Measurements from ENCODE around the gene C11orf24.

C11orf24 gene

DNA sequence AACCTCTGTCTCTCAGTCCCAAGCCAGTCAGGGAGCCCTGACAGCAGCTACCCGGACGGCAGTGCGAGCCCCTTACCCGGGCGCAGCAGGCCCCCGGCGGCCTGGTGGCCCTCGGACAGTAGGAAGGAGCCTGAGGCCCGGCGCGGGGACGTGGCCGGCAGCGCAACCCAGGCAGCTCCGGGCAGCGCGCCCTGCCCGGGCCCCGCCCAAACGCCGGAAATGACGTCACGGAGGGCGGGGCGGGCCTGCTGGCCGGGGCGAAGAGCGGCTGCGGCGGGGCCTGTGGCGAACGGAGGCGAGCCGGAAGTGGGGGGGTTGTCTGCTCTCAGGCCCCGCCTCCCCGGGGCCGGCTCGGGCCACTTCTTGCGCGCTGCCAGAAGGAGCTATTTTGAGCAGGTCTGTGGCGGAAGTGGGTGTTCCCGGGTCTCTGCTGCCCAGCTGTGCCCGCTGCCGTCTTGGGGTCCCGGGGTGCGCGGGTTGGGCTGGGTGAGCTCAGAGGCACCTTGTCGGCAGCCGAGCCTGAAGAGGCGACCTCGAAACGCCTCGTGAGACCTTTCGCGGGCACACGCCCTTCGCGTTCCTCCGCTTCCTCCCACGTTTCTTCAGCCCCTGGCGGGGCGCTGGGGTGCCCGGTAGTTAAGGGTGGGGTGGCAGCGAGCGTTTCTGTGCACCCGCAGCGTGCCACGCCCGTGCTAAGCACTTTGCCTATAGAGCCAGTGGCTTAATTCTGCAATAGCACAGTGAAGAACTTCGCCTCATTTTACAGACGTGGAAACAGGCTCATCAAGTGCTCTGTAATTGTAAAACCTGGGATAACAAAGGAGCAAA is at the start of gene C11orf24:
Gene C11orf24 (minus strand): TSS at position 193 of the 828 bp plus-strand sequence. CDS start 8,206 bp downstream, outside the sequence.
- DNase-seq (ENCODE audit: low read depth in 3 of 3): peak; percentile 86 to 92 (median 88)

- no peak for DNase-seq (ENCODE audit: low read depth in 3 of 3)
These were observed 45.5 kb upstream of the C11orf24 start for GRCh38 chr11:68317147-68317785.

- DNase-seq (ENCODE audit: low read depth in 3 of 3): no peak
These were observed 43.6 kb upstream of the C11orf24 start for GRCh38 chr11:68315171-68315920.

GRCh38 chr11:68314203-68315170 is 42.7 kb upstream of the C11orf24 start:
- DNase-seq (ENCODE audit: low read depth in 3 of 3): no peak

DNA sequence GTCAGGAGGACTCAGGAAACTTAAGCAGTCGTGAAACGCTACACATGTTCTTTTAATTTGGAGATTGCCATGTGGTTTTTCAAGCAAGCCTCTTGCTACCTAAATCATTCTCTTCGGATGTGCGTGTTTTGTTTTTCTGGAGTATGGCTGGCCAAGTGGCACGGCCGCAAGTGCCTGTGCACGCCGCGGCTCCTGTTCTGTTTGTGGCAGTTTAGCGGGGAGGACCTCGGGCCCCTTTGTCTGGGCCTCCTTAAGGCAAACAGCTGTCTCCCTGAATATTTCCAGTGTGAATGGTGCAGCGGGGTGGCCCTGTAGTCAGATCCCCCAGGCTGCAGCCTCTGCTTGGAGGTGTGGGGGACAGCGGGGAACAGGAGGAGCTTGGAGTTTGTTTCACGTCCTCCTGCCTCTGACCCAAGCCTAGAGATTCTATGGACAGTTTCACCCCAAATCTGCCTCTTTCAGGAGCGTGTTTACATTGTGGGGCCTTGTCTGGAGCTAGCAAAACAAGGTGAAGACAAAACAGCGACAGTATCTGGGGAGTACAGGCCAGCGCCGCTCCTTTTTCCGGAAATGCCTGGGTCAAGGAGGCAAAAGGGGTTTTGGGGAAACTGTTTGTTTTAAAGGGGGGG is 41.9 kb upstream of the C11orf24 start:
- no peak for DNase-seq (ENCODE audit: low read depth in 3 of 3)

DNA sequence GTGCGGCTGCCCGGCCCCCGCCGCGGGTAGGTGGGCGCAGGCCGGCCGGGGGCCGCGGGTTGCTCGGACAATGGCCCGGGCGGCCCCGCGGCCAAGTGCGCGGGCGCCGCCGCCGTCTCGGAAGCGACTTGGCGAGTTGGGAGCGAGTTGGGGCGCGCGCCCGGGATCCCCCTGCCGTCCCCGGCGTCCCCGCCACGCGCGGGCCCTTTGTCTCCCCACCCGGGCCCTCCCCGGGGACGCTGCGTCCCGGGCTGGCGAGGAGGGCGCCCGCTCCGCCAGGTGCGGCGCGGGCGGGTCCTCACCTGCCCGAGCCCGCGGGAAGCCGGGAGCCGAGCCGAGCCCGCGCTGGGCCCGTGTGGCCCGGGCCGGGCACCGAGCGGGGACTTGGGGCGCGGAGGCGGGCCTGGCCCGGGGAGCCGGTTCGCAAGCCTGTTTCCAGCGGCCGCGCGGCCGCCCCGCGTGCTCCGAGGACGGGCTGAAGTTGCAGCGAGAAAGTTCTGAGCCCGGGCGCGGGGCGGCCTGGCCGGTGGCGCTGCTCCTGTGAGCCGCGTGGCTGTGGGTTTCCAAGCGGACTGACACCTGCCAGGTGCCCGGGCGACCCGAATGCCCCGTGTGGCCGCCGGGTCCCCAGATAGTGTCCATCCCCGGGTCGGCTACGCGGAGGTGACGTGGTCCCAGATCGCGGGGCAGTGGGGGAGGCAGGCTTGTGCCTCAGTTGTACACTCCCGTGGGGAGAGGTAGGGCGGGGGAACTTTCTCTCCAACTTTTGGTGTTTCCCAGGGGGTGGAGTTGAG is 41.2 kb upstream of the C11orf24 start:
- no peak for DNase-seq (ENCODE audit: low read depth in 3 of 3)

- no peak for DNase-seq (ENCODE audit: low read depth in 3 of 3)
These were observed 40.5 kb upstream of the C11orf24 start, which contains the start of gene LRP5 for GRCh38 chr11:68312117-68312779. Gene LRP5 (plus strand): TSS chr11:68312591. CDS start chr11:68312715, 124 bp downstream.

DNA sequence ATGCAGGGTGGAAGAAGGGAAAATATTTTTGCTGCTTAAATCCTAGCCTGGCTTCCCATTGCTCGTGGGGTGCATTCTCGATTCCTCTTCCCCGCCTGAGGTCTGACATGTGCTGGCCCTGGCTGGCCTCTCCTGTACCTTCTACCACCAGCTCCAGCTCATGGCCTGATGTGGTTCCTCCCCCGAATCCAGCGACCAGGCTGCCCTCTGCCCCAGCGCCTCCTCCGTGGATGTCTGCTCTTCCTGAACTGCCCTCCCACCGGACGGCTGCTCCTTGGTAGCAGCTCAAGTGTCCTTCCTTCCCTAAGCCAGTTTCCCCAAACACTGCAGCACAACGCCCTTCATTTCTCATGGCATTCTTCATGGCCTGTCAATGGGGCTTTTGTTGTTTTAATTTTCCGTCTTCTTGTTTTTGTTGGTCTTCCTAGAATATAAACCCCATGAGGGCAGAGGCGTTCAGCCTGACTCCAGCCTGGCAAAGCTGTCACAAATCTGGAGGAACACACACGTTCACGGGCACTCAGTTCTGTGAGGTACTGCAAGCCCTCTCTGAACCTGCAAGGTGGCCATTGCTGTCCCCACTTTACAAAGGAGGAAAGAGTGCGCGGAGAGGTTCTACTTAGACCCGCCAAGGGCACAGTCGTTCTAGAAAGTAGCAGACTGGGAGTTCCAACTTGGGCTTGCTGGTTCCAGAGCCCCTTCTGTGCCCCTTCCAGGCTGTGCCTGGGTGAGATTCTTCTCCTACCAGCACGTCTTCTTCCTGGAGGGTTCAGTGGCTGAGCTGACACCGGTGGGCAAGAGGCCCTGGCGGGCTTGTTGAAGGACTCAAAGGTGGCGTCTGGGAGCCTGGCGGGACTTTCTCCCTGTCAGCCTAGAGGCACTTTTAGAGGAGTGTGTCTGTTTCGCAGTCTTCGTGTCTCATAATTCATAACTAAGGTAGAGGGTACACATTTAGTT is 39.7 kb upstream of the C11orf24 start:
- no peak for DNase-seq (ENCODE audit: low read depth in 3 of 3)

DNA sequence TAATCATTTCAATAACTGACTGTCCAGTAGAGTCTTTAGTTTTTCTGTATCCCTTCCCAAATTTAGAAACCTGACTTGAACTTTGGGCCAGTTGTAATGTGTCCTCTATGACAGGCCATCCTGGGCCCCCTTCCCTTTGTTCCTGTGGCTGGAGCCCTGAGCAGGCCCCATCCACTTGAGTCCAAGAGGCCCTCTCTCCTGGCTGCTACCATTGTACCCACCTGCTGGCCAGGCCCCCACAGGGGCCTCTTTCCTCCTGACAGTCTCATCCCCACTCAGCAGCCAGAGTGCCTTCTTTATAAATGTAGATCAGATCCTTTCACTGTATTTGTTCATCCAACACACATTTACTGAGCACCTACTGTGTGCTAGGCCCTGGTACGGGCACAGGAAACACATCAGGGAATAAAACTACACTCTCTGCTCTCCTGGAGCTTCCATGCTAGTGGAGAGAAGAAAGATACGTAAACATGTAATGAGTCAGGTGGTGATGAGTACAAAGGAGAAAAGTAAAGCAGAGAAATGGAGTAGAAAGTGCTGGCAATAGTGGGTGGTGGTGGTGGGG is 37.9 kb upstream of the C11orf24 start:
- no peak for DNase-seq (ENCODE audit: low read depth in 3 of 3)

GRCh38 chr11:68308068-68308467 is 36.3 kb upstream of the C11orf24 start:
- no peak for DNase-seq (ENCODE audit: low read depth in 3 of 3)

DNA sequence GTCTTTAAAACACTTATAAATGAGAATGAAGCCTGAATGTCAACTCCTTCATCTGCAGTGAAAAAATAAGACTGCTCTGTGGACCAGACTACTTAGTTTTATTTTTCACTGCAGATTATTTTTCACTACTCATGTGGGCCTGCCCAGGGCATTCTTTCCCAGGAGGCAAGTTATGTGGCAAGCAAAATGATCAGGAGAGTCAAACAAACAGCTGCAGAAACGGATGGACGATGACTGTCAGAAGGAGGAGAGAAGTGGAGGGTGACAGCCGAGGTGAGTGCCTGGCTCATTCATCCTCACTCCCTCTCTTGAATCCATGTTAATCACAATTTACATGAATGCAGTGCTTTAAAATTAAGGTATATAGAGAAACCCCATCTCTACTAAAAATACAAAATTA is 34.9 kb upstream of the C11orf24 start:
- no peak for DNase-seq (ENCODE audit: low read depth in 3 of 3)

GRCh38 chr11:68303982-68304780 is 32.4 kb upstream of the C11orf24 start:
- DNase-seq (ENCODE audit: low read depth in 3 of 3): no peak

DNA sequence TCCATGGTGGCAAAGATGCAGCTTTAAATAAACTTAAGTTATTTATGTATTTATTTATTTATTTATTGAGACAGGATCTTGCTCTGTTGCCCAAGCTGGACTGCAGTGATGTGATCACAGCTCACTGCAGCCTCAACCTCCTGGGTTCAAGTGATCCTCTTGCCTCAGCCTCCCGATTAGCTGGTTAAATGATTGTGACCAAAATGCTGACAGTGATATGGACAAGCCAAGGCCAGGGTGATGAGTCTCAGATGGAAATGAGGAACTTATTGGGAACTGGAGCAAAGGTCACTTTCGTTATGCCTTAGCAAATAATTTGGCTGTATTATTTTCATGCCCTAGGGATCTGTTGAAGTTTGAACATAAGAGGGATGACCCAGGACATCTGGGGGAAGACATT is 31.3 kb upstream of the C11orf24 start:
- DNase-seq (ENCODE audit: low read depth in 3 of 3): no peak

- DNase-seq (ENCODE audit: low read depth in 3 of 3): no peak
These were observed 30.9 kb upstream of the C11orf24 start for GRCh38 chr11:68302670-68303069.

GRCh38 chr11:68302256-68302655 is 30.5 kb upstream of the C11orf24 start:
- DNase-seq (ENCODE audit: low read depth in 3 of 3): no peak

DNA sequence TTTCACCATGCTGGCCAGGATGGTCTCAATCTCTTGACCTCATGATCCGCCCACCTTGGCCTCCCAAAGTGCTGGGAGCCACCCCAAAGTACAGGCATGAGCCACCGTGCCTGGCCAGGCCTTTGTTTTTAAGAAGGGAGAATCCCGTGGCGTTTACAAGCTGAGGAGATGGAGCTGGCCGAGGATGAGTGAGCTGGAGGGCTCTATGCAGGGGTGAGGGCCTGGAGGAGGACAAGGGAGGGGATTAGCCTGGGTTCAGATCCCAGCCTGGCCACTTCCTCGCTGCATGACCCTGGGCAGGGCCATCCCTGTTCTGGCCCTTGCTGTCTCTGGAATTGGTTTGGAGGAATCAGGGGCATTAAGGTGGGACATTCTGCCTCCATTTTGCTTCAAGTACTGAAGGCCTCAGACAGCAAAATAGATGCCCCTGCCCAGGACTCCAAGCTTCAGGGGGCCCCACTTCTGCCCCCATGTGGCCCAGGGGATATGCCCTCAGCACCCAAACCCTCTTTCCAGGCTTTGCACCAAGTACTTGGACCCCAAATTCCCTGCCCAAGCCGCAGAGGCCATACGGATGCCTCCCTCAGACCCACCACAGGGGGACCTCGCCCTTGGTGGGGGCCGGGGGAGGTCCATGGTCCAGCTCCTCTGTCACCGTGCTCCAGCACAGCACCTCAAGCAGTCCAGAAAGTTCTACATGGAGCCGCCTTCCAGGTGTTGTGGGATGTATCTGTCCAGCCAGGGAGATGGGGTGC is 28.5 kb upstream of the C11orf24 start:
- no peak for DNase-seq (ENCODE audit: low read depth in 3 of 3)
